ENCODE results near the gene HRG.
"Not testable (repeated sequence)": the region's sequence is repeated elsewhere in the genome, so short reads cannot be mapped to it uniquely, and the experiment has no call there.

Gene HRG

DNA sequence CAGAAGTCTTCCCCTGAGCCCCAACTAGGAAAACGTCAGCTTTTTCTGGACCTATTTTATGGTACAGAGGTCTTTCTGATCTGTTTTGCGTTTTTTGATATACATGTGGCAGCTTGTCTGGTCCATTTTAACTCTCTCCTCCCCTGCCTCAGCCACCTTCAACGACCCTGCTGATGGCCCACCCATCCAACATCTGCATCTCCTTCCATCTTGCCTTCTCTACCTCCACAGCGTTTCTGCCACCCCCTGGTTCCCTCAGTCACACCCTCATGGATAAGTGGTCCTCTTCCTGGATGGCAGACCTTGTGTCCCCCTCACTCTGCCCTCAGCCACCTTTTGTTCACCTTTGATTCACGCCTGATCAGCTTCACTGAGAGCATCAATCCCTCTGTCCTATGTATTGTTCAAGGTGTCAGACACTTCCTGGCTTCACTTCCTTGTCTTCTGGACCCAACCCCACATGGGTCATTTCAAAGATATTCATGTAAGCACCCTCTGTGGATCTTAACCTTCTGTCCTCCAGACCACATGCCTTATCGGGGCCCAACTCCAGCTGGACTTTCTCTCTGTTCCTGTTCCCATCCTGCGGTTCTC lies 39.5 kb upstream of the HRG start:
- no peak overlapping the region for H3K4me3 ChIP-seq
- H3K36me3 ChIP-seq = no peaks in the 10 kb centered on the region
- no peaks in the 10 kb centered on the region for H3K9me3 ChIP-seq
- H3K4me1 ChIP-seq = no peaks in the 10 kb centered on the region
- intact Hi-C loops (cut with DNase I; ENCODE audit: low total_unique reads) = no loop called here
- no peak overlapping the region for H3K27ac ChIP-seq
- TF ChIP-seq, protein P1, sequence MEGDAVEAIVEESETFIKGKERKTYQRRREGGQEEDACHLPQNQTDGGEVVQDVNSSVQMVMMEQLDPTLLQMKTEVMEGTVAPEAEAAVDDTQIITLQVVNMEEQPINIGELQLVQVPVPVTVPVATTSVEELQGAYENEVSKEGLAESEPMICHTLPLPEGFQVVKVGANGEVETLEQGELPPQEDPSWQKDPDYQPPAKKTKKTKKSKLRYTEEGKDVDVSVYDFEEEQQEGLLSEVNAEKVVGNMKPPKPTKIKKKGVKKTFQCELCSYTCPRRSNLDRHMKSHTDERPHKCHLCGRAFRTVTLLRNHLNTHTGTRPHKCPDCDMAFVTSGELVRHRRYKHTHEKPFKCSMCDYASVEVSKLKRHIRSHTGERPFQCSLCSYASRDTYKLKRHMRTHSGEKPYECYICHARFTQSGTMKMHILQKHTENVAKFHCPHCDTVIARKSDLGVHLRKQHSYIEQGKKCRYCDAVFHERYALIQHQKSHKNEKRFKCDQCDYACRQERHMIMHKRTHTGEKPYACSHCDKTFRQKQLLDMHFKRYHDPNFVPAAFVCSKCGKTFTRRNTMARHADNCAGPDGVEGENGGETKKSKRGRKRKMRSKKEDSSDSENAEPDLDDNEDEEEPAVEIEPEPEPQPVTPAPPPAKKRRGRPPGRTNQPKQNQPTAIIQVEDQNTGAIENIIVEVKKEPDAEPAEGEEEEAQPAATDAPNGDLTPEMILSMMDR (IDR thresholded peaks at IDR 0.05) = no peak
- H3K27me3 ChIP-seq = peaks cover 0 to 10% of the 10 kb centered on the region in 2 donors
- no peak for DNase-seq

DNA sequence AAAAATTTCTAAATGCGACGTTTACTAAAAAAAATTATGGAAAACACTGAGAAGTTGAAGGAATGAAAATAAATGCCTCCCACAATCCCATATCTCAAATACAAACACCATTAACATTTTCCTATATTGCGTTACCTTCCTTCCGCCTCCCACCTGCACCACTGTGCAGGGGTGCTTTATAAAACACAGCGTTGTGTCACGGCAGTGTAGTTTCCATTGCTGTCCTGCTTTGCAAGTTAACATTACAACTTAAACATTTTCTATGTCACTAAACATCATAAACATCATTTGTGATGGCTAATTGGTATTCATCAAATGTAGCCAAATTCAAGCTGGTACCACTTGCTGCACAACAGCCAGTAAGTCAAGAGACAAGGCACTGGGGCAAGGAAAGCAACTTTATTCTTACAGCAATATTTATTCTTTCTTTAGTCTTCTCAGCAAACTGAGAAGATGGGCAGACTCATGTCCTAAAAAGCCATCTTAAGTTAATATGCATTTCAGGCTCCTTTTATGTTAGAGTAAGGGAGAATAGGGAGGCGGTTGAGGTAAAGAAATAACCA lies 37.9 kb upstream of the HRG start:
- Histone ChIP-seq H3K36me3 (no peaks in the 10 kb centered on the region), H3K4me3 (no peak overlapping the region), H3K27ac (no peak overlapping the region), H3K9me3 (no peaks in the 10 kb centered on the region), H3K4me1 (no peaks in the 10 kb centered on the region), H3K27me3 (peaks cover 0 to 10% of the 10 kb centered on the region in 2 donors)
- intact Hi-C loops (cut with DNase I; ENCODE audit: low total_unique reads) = no loop called here
- TF ChIP-seq, protein P1 (IDR thresholded peaks at IDR 0.05) = no peak
- no peak for DNase-seq

DNA sequence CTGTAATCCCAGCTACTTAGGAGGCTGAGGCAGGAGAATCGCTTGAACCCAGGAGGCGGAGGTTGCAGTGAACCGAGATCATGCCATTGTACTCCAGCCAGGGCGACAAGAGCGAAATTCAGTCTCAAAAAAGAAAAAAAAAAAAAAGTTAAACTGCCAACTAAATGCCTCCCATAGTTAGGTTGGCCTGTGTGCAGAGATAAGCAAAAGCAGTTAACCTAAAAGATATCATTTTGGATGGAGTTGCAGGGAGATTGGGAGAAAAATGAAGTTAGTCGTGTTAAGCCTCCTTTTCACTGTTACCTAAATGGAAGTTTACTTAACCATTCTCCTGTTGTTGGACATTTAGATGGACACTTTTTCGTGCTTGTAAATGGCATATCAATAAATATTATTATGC lies 37.1 kb upstream of the HRG start:
- no peaks in the 10 kb centered on the region for H3K4me1 ChIP-seq

GRCh38 chr3:186630950-186631641 lies 34.7 kb upstream of the HRG start:
- Histone ChIP-seq H3K9me3 (no peaks in the 10 kb centered on the region), H3K27me3 (peaks cover 0 to 6% of the 10 kb centered on the region in 2 donors), H3K36me3 (no peaks in the 10 kb centered on the region), H3K27ac (no peak overlapping the region), H3K4me1 (no peaks in the 10 kb centered on the region), H3K4me3 (no peak overlapping the region)
- no peak for DNase-seq
- intact Hi-C loops (cut with DNase I; ENCODE audit: low total_unique reads) = no loop called here
- TF ChIP-seq, protein P1 (IDR thresholded peaks at IDR 0.05) = no peak

More for the DNA sequence above, 37.1 kb upstream of the HRG start:
- peaks cover 0 to 10% of the 10 kb centered on the region in 2 donors for H3K27me3 ChIP-seq
- TF ChIP-seq, protein P1 (IDR thresholded peaks at IDR 0.05) = no peak
- H3K27ac ChIP-seq = no peak overlapping the region
- DNase-seq = no peak
- intact Hi-C loops (cut with DNase I; ENCODE audit: low total_unique reads) = no loop called here
- no peak overlapping the region for H3K4me3 ChIP-seq
- no peaks in the 10 kb centered on the region for H3K9me3 ChIP-seq
- H3K36me3 ChIP-seq = no peaks in the 10 kb centered on the region

GRCh38 chr3:186633481-186633880 lies 32.3 kb upstream of the HRG start:
- TF ChIP-seq, protein P1 (IDR thresholded peaks at IDR 0.05) = no peak
- peaks cover 0 to 8% of the 10 kb centered on the region in 2 donors for H3K27me3 ChIP-seq
- H3K4me1 ChIP-seq = no peaks in the 10 kb centered on the region
- H3K4me3 ChIP-seq = no peak overlapping the region
- DNase-seq = no peak
- intact Hi-C loops (cut with DNase I; ENCODE audit: low total_unique reads) = no loop called here
- H3K9me3 ChIP-seq = no peaks in the 10 kb centered on the region
- H3K27ac ChIP-seq = no peak overlapping the region
- H3K36me3 ChIP-seq = no peaks in the 10 kb centered on the region

DNA sequence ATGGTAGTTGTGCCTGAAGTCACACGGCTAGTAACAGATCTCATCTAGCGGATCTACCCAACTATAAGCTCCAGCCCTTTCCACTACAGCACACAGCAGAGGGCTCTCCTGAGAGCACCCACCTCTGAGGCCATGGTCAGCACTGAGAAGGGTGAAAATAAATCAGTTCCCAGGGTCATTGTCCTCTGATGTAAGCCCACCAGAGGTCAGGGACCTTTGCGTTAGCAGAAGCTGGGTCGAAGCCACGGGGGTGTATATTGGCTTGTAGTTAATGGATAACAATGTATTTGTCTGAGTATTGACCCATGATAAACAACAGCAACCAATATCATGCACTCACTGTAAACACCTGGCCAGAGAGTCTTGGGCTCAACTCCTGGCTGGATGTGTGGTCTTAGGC lies 31.6 kb upstream of the HRG start:
- H3K9me3 ChIP-seq; DNase-seq; intact Hi-C loops (cut with DNase I; ENCODE audit: low total_unique reads); H3K4me3 ChIP-seq; H3K36me3 ChIP-seq; H3K27me3 ChIP-seq; H3K4me1 ChIP-seq; H3K27ac ChIP-seq: not testable (repeated sequence)

Measured in tibial artery (tissue), 4 donors.